PC-3 (cell line): ENCODE results near the gene C15orf39. TPM values are rescaled to one million over a fixed set of nuclear protein-coding genes. Genes with fewer than 3 reads are reported as not detected.

ENCODE experiments used
- ATAC-seq: fragments of 200-7000 bp; cut with Tn5 transposase; 2 replicates; pipeline ENCODE4 v1.9.1; 2020; ENCODE audit warnings: mild to moderate bottlenecking, moderate library complexity
- BruUV-seq: library from RNA; stranded (reverse); fragments of 400-500 nt; replicated peaks from 2 replicates; lab custom pipeline; 2021; lab: Mats Ljungman, UMichigan
- CTCF ChIA-PET: fragments of 300-600 bp; sonication (Branson Sonifier 250); formaldehyde crosslinking; loops from one replicate; lab custom pipeline; 2022; ENCODE audit warnings: antibody characterized with exemption; lab: Charles Lee
- POLR2A ChIA-PET: fragments of 300-600 bp; sonication (Branson Sonifier 250); formaldehyde crosslinking; loops from one replicate; lab custom pipeline; 2022; ENCODE audit warnings: antibody characterized with exemption; ENCODE audit not compliant: unreplicated experiment; lab: Charles Lee
- DNase-seq: peaks from one replicate; pipeline ENCODE4 v3.0.0-alpha.2; 2015
- H2AFZ ChIP-seq: fragments of 300-600 bp; sonication (generic); 2 replicates; pipeline ENCODE4 v1.6.0; 2016; ENCODE audit warnings: antibody characterized with exemption, low read length
- H3F3A ChIP-seq: fragments of 300-600 bp; sonication (generic); one replicate; pipeline ENCODE4 v1.6.0; 2017; ENCODE audit warnings: antibody characterized with exemption, low read length, control low read depth, mild to moderate bottlenecking; ENCODE audit not compliant: unreplicated experiment
- H3K27ac ChIP-seq: fragments of 300-600 bp; sonication (generic); 2 replicates; pipeline ENCODE4 v1.5.1; 2016; ENCODE audit warnings: mild to moderate bottlenecking, low read length
- H3K27me3 ChIP-seq: fragments of 300-600 bp; sonication (generic); 2 replicates; pipeline ENCODE4 v1.6.1; 2016; ENCODE audit warnings: low read length, mixed read lengths
- H3K36me3 ChIP-seq: fragments of 300-600 bp; sonication (generic); 2 replicates; pipeline ENCODE4 v1.6.1; 2016; ENCODE audit warnings: low read depth, mixed run types, low read length, mixed read lengths
- H3K4me1 ChIP-seq: fragments of 300-600 bp; sonication (generic); 2 replicates; pipeline ENCODE4 v1.5.1; 2016; ENCODE audit warnings: low read length; ENCODE audit not compliant: insufficient read depth
- H3K4me2 ChIP-seq: fragments of 300-600 bp; sonication (generic); 2 replicates; pipeline ENCODE4 v1.6.0; 2016; ENCODE audit warnings: low read length
- H3K4me3 ChIP-seq: fragments of 300-600 bp; sonication (generic); 2 replicates; pipeline ENCODE4 v1.5.1; 2016; ENCODE audit warnings: mild to moderate bottlenecking, low read length, mixed read lengths
- H3K79me2 ChIP-seq: fragments of 300-600 bp; sonication (generic); 2 replicates; pipeline ENCODE4 v1.6.1; 2017; ENCODE audit warnings: low read length, mixed read lengths
- H3K9ac ChIP-seq: fragments of 300-600 bp; sonication (generic); 2 replicates; pipeline ENCODE4 v1.6.0; 2016; ENCODE audit warnings: mild to moderate bottlenecking, low read length
- H3K9me2 ChIP-seq: fragments of 300-600 bp; sonication (generic); replicated peaks from 2 replicates; pipeline ENCODE4 v1.6.1; 2016; ENCODE audit warnings: mixed run types, low read length, mixed read lengths
- H3K9me3 ChIP-seq: fragments of 300-600 bp; sonication (generic); 2 replicates; pipeline ENCODE4 v1.6.1; 2016; ENCODE audit warnings: low read length, mixed read lengths
- H4K20me1 ChIP-seq: fragments of 300-600 bp; sonication (generic); 2 replicates; pipeline ENCODE4 v1.6.1; 2016; ENCODE audit warnings: low read length, mixed read lengths
- EZH2 ChIP-seq: fragments of 300-600 bp; sonication (generic); IDR thresholded peaks from one replicate; pipeline ENCODE4 v1.6.1; 2017; ENCODE audit warnings: antibody characterized with exemption, mild to moderate bottlenecking, low read length; ENCODE audit not compliant: unreplicated experiment
- EZH2phosphoT487 ChIP-seq: fragments of 300-600 bp; sonication (generic); IDR thresholded peaks from 2 replicates; pipeline ENCODE4 v1.6.1; 2018; ENCODE audit warnings: mild to moderate bottlenecking, antibody characterized with exemption, low read length, borderline replicate concordance
- intact Hi-C: fragments of 100-400 bp; cut with micrococcal nuclease; formaldehyde crosslinking; loops from 2 replicates; pipeline ENCODE4 v1.9.0; 2023
- total RNA-seq: library from RNA; depleted of rRNA; stranded (reverse); fragments of >200 nt; gene quantifications from 2 replicates; pipeline ENCODE4 v1.2.3, GENCODE V29; 2014
- TF ChIP-seq, protein P1 (sequence below): fragments of 300-600 bp; sonication (generic); conservative IDR thresholded peaks from 2 replicates; pipeline ENCODE4 v1.5.1; 2017; ENCODE audit warnings: antibody characterized with exemption, low read depth, mild to moderate bottlenecking, low read length

C15orf39 gene
- total RNA-seq, 1 experiment from 2014 or later: 23.8 TPM

DNA sequence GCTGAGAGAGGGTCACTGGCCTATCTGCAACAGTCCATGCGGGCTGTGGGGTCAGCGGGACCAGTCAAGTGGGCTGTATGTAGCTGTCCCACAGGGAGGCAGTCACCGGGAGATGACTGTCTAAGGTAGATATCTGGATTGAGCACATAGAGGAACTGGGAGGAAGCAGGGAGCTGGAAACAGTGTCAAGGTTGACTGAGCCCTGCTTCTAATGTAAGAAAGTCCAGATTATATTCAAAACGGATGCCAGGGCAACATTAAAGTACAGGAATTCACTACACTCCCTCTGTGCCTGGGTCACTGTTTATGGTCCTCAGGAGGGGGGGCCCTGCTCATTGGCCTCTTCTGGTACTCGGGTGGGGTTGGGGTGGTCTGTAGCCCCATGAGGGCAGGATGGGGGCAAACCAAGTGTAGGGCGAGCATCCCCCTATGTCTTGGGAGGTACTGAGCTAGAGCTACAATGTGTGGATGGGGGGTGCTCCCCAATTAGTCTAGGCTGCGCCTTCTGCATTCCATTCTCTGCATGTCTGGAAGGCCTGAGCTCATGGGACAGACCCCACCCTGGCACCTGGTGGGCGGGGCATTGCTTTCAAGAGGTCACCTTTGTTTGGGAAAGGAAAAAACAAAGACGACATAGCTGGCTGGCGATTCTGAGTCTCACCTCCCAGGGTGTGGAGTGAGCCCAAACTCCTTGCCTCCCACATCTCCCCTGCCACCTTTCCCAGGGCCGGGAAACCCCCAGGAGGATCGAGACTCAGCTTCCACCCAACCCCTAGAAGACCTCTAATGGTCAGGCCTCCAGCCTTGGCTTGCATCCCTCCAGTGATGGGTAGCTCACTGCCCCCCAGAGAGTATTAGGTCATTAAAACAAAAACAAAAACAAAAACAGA is 45.1 kb upstream of the C15orf39 start:
- BruUV-seq: no TSS peak
- CTCF ChIA-PET: no interaction called here
- Histone ChIP-seq H3K9me3 (no peaks in the 10 kb centered on the region), H2AFZ (no peak overlapping the region), H3K4me3 (no peak overlapping the region), H3K4me1 (no peaks in the 10 kb centered on the region), H3K9ac (no peak overlapping the region), H3F3A (no peaks in the 10 kb centered on the region), H3K4me2 (no peak overlapping the region), H4K20me1 (no peaks in the 10 kb centered on the region), H3K9me2 (no peaks in the 10 kb centered on the region), H3K27me3 (no peaks in the 10 kb centered on the region), H3K27ac (no peak overlapping the region), H3K36me3 (no peaks in the 10 kb centered on the region), H3K79me2 (no peaks in the 10 kb centered on the region)
- ATAC-seq (no peak), DNase-seq (no peak)
- intact Hi-C loops: no loop called here
- TF ChIP-seq EZH2 (no peak), EZH2phosphoT487 (no peak)
- TF ChIP-seq, protein P1, sequence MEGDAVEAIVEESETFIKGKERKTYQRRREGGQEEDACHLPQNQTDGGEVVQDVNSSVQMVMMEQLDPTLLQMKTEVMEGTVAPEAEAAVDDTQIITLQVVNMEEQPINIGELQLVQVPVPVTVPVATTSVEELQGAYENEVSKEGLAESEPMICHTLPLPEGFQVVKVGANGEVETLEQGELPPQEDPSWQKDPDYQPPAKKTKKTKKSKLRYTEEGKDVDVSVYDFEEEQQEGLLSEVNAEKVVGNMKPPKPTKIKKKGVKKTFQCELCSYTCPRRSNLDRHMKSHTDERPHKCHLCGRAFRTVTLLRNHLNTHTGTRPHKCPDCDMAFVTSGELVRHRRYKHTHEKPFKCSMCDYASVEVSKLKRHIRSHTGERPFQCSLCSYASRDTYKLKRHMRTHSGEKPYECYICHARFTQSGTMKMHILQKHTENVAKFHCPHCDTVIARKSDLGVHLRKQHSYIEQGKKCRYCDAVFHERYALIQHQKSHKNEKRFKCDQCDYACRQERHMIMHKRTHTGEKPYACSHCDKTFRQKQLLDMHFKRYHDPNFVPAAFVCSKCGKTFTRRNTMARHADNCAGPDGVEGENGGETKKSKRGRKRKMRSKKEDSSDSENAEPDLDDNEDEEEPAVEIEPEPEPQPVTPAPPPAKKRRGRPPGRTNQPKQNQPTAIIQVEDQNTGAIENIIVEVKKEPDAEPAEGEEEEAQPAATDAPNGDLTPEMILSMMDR: no peak
- POLR2A ChIA-PET: no interaction called here

DNA sequence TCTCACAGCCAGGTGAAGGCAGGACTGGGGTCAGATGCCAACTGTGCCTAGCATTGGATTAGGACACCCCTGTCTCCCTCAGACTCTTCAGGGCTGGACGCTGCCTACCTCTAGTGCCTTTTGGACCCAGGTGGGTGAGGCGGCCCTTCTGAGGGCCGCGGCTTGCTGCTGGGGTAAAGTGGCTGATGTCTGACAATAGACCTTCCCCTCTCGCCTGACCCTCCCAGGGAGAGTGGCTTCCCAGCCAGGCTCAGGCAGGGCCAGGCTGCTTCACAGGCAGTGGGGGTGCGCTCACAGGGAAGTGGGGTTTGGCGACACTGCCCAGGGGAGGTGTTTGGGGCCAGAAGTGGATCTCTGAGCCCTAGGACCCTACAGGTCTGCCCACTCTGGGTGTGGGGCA is 43.3 kb upstream of the C15orf39 start:
- H3K4me2 ChIP-seq: no peak overlapping the region
- H3K4me1 ChIP-seq: no peaks in the 10 kb centered on the region
- CTCF ChIA-PET: no interaction called here
- no peak overlapping the region for H3K9ac ChIP-seq
- no peaks in the 10 kb centered on the region for H3K79me2 ChIP-seq
- DNase-seq (no peak), ATAC-seq (no peak)
- H2AFZ ChIP-seq: no peak overlapping the region
- no peak overlapping the region for H3K27ac ChIP-seq
- H3K9me2 ChIP-seq: no peaks in the 10 kb centered on the region
- H3F3A ChIP-seq: no peaks in the 10 kb centered on the region
- H3K4me3 ChIP-seq: no peak overlapping the region
- POLR2A ChIA-PET: no interaction called here
- H3K9me3 ChIP-seq: no peaks in the 10 kb centered on the region
- H4K20me1 ChIP-seq: no peaks in the 10 kb centered on the region
- H3K36me3 ChIP-seq: no peaks in the 10 kb centered on the region
- no peaks in the 10 kb centered on the region for H3K27me3 ChIP-seq
- no TSS peak for BruUV-seq
- intact Hi-C loops: no loop called here
- TF ChIP-seq, protein P1: no peak
- TF ChIP-seq EZH2 (no peak), EZH2phosphoT487 (no peak)

DNA sequence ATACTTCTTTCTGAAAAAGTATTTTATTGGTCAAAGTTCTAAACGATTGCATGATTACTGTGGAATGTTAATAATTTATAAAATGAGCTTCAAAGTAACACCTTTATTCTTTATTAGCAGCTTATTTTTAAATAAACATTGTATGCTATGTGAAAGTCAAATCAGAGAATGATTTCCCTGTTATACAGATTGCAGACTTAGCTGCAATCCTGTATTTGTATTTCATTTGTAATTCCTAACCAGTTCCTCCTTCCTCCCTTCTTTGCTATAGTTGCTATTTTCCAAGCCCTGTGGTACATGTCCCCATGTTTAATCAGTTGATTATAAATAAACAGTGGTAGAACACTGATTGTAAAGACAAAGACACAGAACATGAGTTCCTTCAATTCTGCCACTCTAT is 42.4 kb upstream of the C15orf39 start:
- Histone ChIP-seq H3K27ac (no peak overlapping the region), H3K27me3 (no peaks in the 10 kb centered on the region), H3K79me2 (no peaks in the 10 kb centered on the region), H2AFZ (no peak overlapping the region), H3K4me3 (no peak overlapping the region), H3K4me2 (no peak overlapping the region), H3K9me3 (no peaks in the 10 kb centered on the region), H3K4me1 (no peaks in the 10 kb centered on the region), H3K9me2 (no peaks in the 10 kb centered on the region), H3K36me3 (no peaks in the 10 kb centered on the region), H3F3A (no peaks in the 10 kb centered on the region), H4K20me1 (no peaks in the 10 kb centered on the region), H3K9ac (no peak overlapping the region)
- TF ChIP-seq EZH2phosphoT487 (no peak), EZH2 (no peak)
- TF ChIP-seq, protein P1: no peak
- intact Hi-C loops: no loop called here
- ATAC-seq (no peak), DNase-seq (no peak)
- CTCF ChIA-PET: no interaction called here
- no TSS peak for BruUV-seq
- POLR2A ChIA-PET: no interaction called here
